Mucosa of rectum (tissue), 2 donors: ENCODE results near the gene DDX24.

Experiments used
- H3K27ac ChIP-seq, 2 donors: one replicate each; pipeline ENCODE4 v1.7.0; 2013; ENCODE audit warnings: inconsistent platforms in 2 of 2, low read depth in 2 of 2, low read length in 2 of 2
- H3K27me3 ChIP-seq, 2 donors: one replicate each; pipeline ENCODE4 v1.7.0; 2013; ENCODE audit warnings: low read length in 2 of 2; ENCODE audit not compliant: control insufficient read depth in 2 of 2, insufficient read depth in 2 of 2
- H3K36me3 ChIP-seq, 2 donors: one replicate each; pipeline ENCODE4 v1.7.0; 2013; ENCODE audit warnings: low read length in 2 of 2; ENCODE audit not compliant: control insufficient read depth in 2 of 2, insufficient read depth in 2 of 2
- H3K4me1 ChIP-seq, 2 donors: one replicate each; pipeline ENCODE4 v1.7.0; 2013; ENCODE audit warnings: low read length in 2 of 2, mild to moderate bottlenecking in 1 of 2; ENCODE audit not compliant: control insufficient read depth in 2 of 2, insufficient read depth in 2 of 2
- H3K4me3 ChIP-seq, 2 donors: one replicate each; pipeline ENCODE4 v1.7.0; 2013; ENCODE audit warnings: low read length in 2 of 2
- H3K9ac ChIP-seq, 2 donors: one replicate each; pipeline ENCODE4 v1.7.0; 2013; ENCODE audit warnings: low read length in 2 of 2, low read depth in 1 of 2, mild to moderate bottlenecking in 1 of 2
- H3K9me3 ChIP-seq, 2 donors: one replicate each; pipeline ENCODE4 v1.7.0; 2013; ENCODE audit warnings: low read length in 2 of 2; ENCODE audit not compliant: control insufficient read depth in 2 of 2
- donor health status: healthy.
- donor health status: Normal muscosa, but diverticular disease.

DDX24 gene

DNA sequence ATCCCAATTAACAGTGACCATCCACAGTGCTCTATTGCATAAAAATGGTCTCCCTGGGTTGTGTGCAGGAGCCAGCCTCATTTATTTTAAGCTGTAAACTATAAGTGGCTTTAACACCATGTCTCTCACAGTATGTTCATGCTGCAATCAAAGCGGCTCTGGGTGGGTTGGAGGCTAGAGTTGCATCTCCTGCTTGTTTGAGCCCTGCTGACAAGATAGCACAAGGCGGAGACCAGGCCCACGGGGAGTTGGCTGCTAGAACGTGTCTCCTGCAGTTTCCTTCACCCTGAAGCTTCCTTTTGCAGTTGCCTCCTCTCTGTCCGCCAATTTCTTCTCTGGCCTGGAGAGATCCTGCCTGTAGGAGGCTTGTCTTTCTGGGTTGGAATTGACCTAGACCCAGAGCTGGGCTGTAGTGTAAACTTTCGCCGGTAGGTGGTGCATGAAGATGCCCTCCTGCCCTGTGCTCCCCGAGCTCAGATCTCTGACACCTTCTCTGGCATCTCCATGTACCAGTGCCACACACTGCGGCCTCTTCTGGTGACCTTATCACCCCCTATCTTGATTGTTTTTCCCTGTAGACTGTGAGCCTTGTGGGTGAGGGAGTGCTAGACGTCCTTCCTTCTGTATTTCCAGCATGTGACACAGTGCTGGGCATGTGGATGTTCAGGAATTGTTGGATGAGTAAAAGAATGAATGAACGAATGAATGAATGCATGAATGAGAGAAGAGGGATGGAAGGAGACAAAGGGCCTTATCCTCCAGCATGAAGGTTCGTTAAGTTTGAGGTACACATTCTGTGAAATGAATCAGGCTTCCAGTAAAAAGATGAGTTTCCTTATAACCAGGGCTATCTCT, 44.5 kb downstream of the DDX24 start:
- Histone ChIP-seq H3K36me3 (no peaks in the 10 kb centered on the region), H3K9me3 (no peaks in the 10 kb centered on the region), H3K27ac (no peak overlapping the region), H3K4me3 (no peak overlapping the region), H3K27me3 (no peaks in the 10 kb centered on the region), H3K4me1 (peaks cover 0 to 2% of the 10 kb centered on the region in 2 donors), H3K9ac (no peak overlapping the region)

DNA sequence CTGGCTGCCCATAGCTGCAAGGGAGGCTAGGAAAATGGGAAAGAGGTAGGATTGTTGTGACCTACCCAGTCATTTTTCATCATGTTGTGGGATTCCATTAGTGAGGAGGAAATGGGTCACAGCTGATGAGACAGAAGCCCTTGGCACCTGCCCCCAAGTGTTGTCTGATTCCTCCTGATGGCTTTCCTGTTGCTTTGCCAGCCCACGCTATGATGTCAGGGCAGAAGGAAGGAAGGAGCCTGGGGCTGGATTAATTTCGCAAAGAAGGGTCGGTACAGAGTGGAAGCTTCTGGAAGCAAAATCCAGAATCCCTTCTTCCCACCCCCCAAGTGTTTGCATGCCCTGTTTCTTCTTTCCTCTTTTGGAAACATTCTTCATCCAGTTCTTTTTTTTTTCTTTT, 46.1 kb downstream of the DDX24 start:
- Histone ChIP-seq H3K9me3 (no peaks in the 10 kb centered on the region), H3K9ac (no peak overlapping the region), H3K36me3 (no peaks in the 10 kb centered on the region), H3K27me3 (no peaks in the 10 kb centered on the region), H3K27ac (no peak overlapping the region), H3K4me1 (peaks cover 0 to 3% of the 10 kb centered on the region in 2 donors), H3K4me3 (no peak overlapping the region)

DNA sequence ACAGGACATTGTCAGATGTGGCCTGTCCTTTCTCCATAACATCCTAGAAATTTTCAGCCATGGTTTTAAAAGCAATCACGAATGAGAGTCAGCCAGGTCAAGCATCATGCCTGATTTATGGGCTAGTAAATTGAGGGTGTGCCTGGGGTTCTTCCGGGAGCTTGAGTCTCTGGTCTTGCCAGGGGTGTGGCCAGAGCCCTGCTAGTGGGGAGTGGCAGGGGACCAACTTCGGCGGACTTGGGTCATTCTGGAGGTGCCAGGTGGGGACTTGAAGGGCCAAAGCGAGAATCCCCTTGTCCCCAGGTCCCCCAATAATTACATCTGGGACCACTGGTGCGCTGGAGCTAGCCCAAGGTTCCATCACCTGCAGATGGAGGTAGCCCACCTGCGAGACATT, 49.1 kb downstream of the DDX24 start:
- peaks cover 6 to 7% of the 10 kb centered on the region in 2 donors for H3K4me1 ChIP-seq
- no peak overlapping the region for H3K4me3 ChIP-seq
- no peaks in the 10 kb centered on the region for H3K36me3 ChIP-seq
- no peaks in the 10 kb centered on the region for H3K9me3 ChIP-seq
- H3K27ac ChIP-seq = no peak overlapping the region
- H3K9ac ChIP-seq = no peak overlapping the region
- no peaks in the 10 kb centered on the region for H3K27me3 ChIP-seq

DNA sequence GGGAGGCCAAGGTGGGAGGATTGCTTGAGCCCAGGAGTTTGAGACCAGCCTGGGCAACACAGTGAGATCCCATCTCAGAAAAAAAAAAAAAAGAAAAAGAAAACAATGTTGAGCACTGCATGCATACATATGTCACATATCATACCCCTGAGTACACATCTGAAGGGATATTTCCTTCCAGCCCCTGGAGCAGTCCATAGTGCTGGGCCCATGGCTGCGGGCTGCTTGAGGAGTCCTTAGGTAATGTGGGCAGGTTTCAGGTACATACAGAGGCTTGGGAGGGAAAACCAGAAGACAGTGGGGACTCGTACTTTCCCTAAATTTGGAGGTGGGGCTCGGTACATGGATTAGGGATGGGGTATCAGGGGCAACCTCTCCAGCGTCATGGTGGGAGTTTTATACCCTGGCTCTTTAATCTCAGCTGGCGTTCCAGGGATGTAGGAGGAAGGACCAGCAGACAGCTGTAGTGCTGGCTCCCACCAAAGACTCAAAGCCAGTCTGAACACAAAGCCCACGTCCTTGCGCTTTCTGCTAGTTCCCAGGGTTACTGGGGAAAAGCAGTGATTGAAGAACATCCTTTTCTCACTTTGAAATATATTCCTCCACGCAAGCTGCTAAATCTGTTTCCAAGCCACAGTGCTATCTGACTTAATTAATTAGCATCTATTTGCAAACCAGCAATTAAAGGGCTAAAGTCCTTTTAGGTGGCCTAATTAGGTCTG, 49.7 kb downstream of the DDX24 start:
- Histone ChIP-seq H3K4me3 (no peak overlapping the region), H3K4me1 (peaks cover 6 to 9% of the 10 kb centered on the region in 2 donors), H3K9ac (no peak overlapping the region), H3K27me3 (no peaks in the 10 kb centered on the region), H3K9me3 (no peaks in the 10 kb centered on the region), H3K36me3 (no peaks in the 10 kb centered on the region), H3K27ac (no peak overlapping the region)

DNA sequence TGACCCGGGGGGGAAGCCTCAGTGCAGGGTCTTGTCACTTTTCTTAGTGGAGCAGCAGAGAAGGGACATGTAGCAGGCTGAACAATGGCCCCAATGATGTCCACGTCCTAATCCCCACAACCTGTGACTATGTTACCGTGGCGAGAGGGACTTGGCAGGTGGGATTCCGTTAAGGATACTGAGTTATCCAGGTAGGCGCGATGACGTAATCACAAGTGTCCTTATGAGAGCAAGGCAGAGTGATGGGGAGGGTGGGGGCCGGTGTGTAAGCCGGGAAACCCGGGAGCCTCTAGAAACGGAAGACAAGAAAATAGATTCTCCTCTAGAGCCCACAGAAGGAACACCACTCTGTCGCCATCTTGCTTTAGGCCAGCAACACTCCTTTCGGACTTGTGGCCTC, 50.4 kb downstream of the DDX24 start:
- Histone ChIP-seq H3K4me1 (peaks cover 6 to 9% of the 10 kb centered on the region in 2 donors), H3K36me3 (no peaks in the 10 kb centered on the region), H3K9ac (no peak overlapping the region), H3K27ac (no peak overlapping the region), H3K27me3 (no peaks in the 10 kb centered on the region), H3K4me3 (no peak overlapping the region), H3K9me3 (no peaks in the 10 kb centered on the region)

DNA sequence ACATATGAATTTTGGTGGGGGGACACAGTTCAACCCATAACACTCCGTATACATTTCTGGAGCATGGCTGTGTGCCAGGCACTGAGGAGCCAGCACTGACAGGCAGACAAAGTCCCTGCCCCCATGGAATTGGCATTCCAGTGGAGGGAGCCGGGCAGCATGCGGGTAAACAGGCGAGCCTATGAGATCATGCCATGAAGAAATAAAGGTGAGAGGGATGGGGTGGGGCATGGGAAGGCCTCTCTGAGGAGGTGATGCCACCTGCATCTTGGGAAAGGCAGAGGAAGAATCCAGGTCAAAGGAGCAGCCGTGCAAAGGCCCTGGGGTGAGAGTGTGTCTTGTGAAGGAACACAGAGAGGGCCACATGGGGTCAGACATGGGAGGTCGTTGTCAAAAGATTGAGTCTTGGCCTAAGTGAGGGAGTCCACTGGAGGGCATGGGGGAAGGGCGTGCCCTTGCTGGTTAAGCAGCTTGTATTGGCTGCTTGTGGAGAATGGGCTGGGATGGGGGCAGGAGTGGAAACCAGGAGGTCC, 51.3 kb downstream of the DDX24 start:
- Histone ChIP-seq H3K4me3 (no peak overlapping the region), H3K27me3 (no peaks in the 10 kb centered on the region), H3K9ac (no peak overlapping the region), H3K4me1 (peaks cover 6 to 9% of the 10 kb centered on the region in 2 donors), H3K27ac (no peak overlapping the region), H3K9me3 (no peaks in the 10 kb centered on the region), H3K36me3 (no peaks in the 10 kb centered on the region)

DNA sequence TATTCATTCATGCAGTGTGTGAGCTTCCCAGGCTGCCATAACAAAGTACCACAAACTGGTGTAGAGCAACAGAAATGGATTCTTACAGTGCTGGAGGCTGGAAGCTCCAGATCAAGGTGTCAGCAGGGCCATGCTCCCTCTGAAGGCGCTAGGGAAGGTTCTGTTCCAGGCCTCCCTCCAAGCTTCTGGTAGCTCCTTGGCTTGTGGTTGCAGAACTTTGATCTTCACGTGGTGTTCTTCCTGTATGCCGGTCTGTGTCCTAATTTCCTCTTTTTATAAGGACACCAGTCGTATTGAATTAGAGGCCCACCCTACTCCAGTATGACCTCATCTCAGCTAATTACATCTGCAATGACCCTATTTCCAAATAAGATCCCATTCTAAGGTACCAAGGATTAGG, 51.7 kb downstream of the DDX24 start:
- Histone ChIP-seq H3K9ac (no peak overlapping the region), H3K27me3 (no peaks in the 10 kb centered on the region), H3K9me3 (no peaks in the 10 kb centered on the region), H3K27ac (no peak overlapping the region), H3K36me3 (no peaks in the 10 kb centered on the region), H3K4me3 (no peak overlapping the region), H3K4me1 (peaks cover 6 to 9% of the 10 kb centered on the region in 2 donors)

DNA sequence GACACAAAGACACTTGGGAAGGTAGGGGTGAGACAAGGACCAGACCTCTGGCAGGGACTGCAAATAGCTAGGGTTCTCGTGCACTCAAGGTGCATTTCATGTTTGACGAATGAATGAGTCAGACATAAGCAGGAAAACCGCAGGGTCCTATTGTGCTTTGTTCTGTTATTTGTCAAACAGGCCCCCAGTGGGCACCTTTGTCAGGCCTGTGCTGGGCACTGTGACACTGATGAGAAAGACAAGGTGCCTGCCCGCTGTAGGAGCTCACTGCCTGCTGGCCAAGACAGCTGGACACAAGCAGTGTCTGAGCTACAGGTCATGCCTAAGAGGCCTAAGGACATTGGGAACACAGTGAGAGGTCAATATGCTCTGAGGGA, 52.6 kb downstream of the DDX24 start:
- Histone ChIP-seq H3K36me3 (no peaks in the 10 kb centered on the region), H3K9ac (no peak overlapping the region), H3K27ac (no peak overlapping the region), H3K4me3 (no peak overlapping the region), H3K27me3 (no peaks in the 10 kb centered on the region), H3K4me1 (peaks cover 6 to 9% of the 10 kb centered on the region in 2 donors), H3K9me3 (no peaks in the 10 kb centered on the region)

DNA sequence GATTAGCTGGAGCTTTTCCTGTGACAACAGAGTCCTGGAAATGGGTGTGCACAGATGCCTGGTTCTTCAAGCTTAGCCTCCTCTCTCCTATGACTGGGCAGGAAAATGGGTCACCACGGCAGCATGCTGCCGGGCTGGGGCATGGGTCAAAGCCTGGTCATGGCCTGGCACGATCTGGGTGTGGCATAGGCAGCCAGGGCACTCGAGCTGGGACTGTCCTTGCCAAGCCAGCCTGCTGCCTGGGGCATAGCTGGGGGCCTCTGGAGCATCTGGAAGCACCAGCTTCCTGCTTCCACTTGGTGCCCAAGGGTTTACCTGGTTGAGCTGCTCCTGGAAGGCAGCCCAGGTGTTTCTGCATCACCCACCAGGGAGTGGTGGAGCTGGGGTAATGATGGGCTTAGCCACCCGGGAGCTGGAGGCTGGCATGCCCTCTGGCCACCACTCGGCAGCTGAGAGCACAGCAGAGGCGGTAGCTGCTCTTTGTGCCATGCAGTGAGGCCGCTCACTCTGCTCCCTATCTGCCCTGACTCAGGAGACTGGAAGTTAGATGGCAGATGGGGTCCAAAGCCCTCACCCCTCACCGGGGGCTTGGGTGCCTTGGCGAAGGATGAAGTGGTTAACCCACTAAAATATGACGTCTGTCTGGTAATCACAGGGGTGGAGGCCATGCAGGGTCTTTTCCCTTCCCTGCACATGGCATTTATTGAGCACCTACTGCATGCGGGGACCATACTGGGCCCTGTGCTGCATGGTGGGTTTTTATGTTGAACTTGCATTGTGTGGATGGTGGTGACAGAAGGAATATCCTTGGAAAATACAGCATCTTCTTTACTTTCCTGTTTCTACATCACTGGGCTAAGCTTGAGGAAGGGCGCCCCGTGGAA, 53.2 kb downstream of the DDX24 start:
- no peaks in the 10 kb centered on the region for H3K9me3 ChIP-seq
- no peak overlapping the region for H3K9ac ChIP-seq
- no peak overlapping the region for H3K4me3 ChIP-seq
- no peak overlapping the region for H3K27ac ChIP-seq
- peaks cover 6 to 9% of the 10 kb centered on the region in 2 donors for H3K4me1 ChIP-seq
- no peaks in the 10 kb centered on the region for H3K36me3 ChIP-seq
- H3K27me3 ChIP-seq = no peaks in the 10 kb centered on the region
